Kidney (tissue), 14 donors: ENCODE measurements around the gene CCL19. TPM values are rescaled to one million over a fixed set of nuclear protein-coding genes. Genes with fewer than 3 reads are reported as not detected.

Source experiments
- DNase-seq, 5 donors: peaks; one replicate each; pipeline ENCODE4 v3.0.0-alpha.2; 2013 to 2020
- FAIRE-seq: peaks from 2 replicates; lab custom pipeline; 2012; peaks lifted over from hg19 to GRCh38; lab: Jason Lieb, UNC
- H3K27ac ChIP-seq, 2 donors: one replicate each; pipeline ENCODE4 v1.7.0; 2013; ENCODE audit warnings: low read depth in 2 of 2, low read length in 2 of 2, inconsistent platforms in 1 of 2
- H3K27me3 ChIP-seq: one replicate; pipeline ENCODE4 v1.7.1; 2013; ENCODE audit warnings: low read length, inconsistent platforms; ENCODE audit not compliant: control insufficient read depth, insufficient read depth
- H3K36me3 ChIP-seq, 3 donors: one replicate each; pipeline versions ENCODE4 v1.7.0 to v1.7.1; 2013; ENCODE audit warnings: low read length in 3 of 3, control low read depth in 1 of 3, inconsistent platforms in 1 of 3; ENCODE audit not compliant: insufficient read depth in 3 of 3, control insufficient read depth in 2 of 3
- H3K4me1 ChIP-seq, 3 donors: one replicate each; pipeline versions ENCODE4 v1.7.0 to v1.7.1; 2013; ENCODE audit warnings: low read length in 3 of 3, inconsistent platforms in 1 of 3, low read depth in 1 of 3; ENCODE audit not compliant: control insufficient read depth in 2 of 3, insufficient read depth in 2 of 3
- H3K4me3 ChIP-seq, 3 donors: one replicate each; pipeline versions ENCODE4 v1.7.0 to v1.8.1; 2013; ENCODE audit warnings: low read length in 3 of 3, control low read depth in 1 of 3, inconsistent platforms in 1 of 3
- H3K9ac ChIP-seq, 3 donors: one replicate each; pipeline versions ENCODE4 v1.7.0 to v1.7.1; 2013; ENCODE audit warnings: low read length in 3 of 3, control low read depth in 1 of 3, inconsistent platforms in 1 of 3
- H3K9me3 ChIP-seq, 3 donors: one replicate each; pipeline versions ENCODE4 v1.7.0 to v1.7.1; 2013; ENCODE audit warnings: low read length in 3 of 3, control low read depth in 1 of 3, inconsistent platforms in 1 of 3; ENCODE audit not compliant: control insufficient read depth in 2 of 3, insufficient read depth in 1 of 3
- CTCF ChIP-seq: IDR thresholded peaks from 3 replicates; pipeline ENCODE4 v1.5.1; 2012; ENCODE audit warnings: mild to moderate bottlenecking, moderate library complexity, borderline replicate concordance; ENCODE audit not compliant: insufficient read depth; ENCODE audit errors: extremely low read depth
- intact Hi-C: fragments of 100-400 bp; cut with DNase I; formaldehyde crosslinking; loops from one replicate; pipeline ENCODE4 v1.11.1; 2022
- polyA plus RNA-seq: library from polyadenylated mRNA; stranded (reverse); fragments of 350-450 nt; fragmentation: Illumina TruSeq; extraction: RNeasy Lipid Tissue Mini Kit (QIAGEN cat#74804); gene quantifications from one replicate; pipeline ENCODE4 v1.2.3, GENCODE V29; 2014; ENCODE audit warnings: low read depth, low replicate concordance; ENCODE audit not compliant: insufficient read depth
- total RNA-seq: library from RNA; stranded (reverse); fragmentation: NEBNext Ultra II Directional; extraction: Animal tissue kit (Norgen Biotek cat#: 25700); gene quantifications from one replicate; pipeline ENCODE4 v1.2.1, GENCODE V29; 2021
- donor health status: control.
- donor health status: control.
- donor health status: control.
- donor health status: control.
- donor health status: control.
- donor health status: DM: yes; HTN: yes; CAD: no.
- donor health status: Normal renal cell carcinoma (clear cell type).

CCL19 gene
- total and polyA plus RNA-seq, 2 donors from 2014 or later = 11.4 to 60.8 TPM

GRCh38 chr9:34655394-34655793 lies 35.7 kb downstream of the CCL19 start:
- intact Hi-C loops = no loop called here
- no peak for TF ChIP-seq CTCF
- H3K4me3 ChIP-seq = no peak overlapping the region
- no peak overlapping the region for H3K27ac ChIP-seq
- H3K9ac ChIP-seq = no peak overlapping the region
- H3K27me3 ChIP-seq = no peaks in the 10 kb centered on the region
- DNase-seq = no peak
- no peak for FAIRE-seq
- peaks cover 0 to 2% (median 0%) of the 10 kb centered on the region in 3 donors for H3K36me3 ChIP-seq
- no peaks in the 10 kb centered on the region for H3K9me3 ChIP-seq
- H3K4me1 ChIP-seq = peaks cover 16 to 31% (median 20%) of the 10 kb centered on the region in 3 donors

GRCh38 chr9:34654323-34655051 lies 36.6 kb downstream of the CCL19 start:
- Histone ChIP-seq H3K4me3 (no peak overlapping the region), H3K27me3 (no peaks in the 10 kb centered on the region), H3K27ac (no peak overlapping the region), H3K4me1 (peaks cover 16 to 31% (median 20%) of the 10 kb centered on the region in 3 donors), H3K9me3 (no peaks in the 10 kb centered on the region), H3K9ac (no peak overlapping the region), H3K36me3 (peaks cover 0 to 3% (median 1%) of the 10 kb centered on the region in 3 donors)
- DNase-seq (peak in 4 of 5 donors; percentile 10 to 70 (median 64)), FAIRE-seq (no peak)
- no peak for TF ChIP-seq CTCF
- intact Hi-C loops = no loop called here

GRCh38 chr9:34653151-34654072 lies 37.7 kb downstream of the CCL19 start:
- FAIRE-seq (no peak), DNase-seq (peak in 4 of 5 donors; percentile 76 to 93 (median 84))
- intact Hi-C loops = no loop called here
- no peak for TF ChIP-seq CTCF
- peak overlapping the region in 1 of 2 donors; percentile 41 for H3K27ac ChIP-seq
- no peaks in the 10 kb centered on the region for H3K27me3 ChIP-seq
- H3K9ac ChIP-seq = peak overlapping the region in 1 of 3 donors; percentile 44
- H3K4me3 ChIP-seq = peak overlapping the region in 1 of 3 donors; percentile 27
- H3K4me1 ChIP-seq = peaks cover 16 to 31% (median 24%) of the 10 kb centered on the region in 3 donors
- no peaks in the 10 kb centered on the region for H3K9me3 ChIP-seq
- peaks cover 4 to 14% (median 5%) of the 10 kb centered on the region in 3 donors for H3K36me3 ChIP-seq
